Keratinocyte (primary cell): ENCODE data around the gene HADH.

ENCODE experiments used
- CTCF ChIP-seq, 3 experiments: IDR thresholded peaks in 1 of 3; conservative IDR thresholded peaks in 1 of 3; optimal IDR thresholded peaks in 1 of 3; 2 replicates in 2 of 3; 3 replicates in 1 of 3; pipeline versions ENCODE3 to v1.5.1; 2011; ENCODE audit warnings: low read length in 3 of 3, mild to moderate bottlenecking in 3 of 3, moderate library complexity in 2 of 3, control low read depth in 1 of 3, inconsistent platforms in 1 of 3; ENCODE audit not compliant: insufficient read depth in 2 of 3; ENCODE audit errors: extremely low read depth in 1 of 3
- EZH2 ChIP-seq: IDR thresholded peaks from one replicate; pipeline ENCODE4 v1.6.1; 2012; ENCODE audit warnings: inconsistent platforms, mild to moderate bottlenecking, low read length, moderate library complexity

- TF ChIP-seq CTCF (optimal IDR thresholded peaks at IDR 0.05 in 1 of 3, IDR thresholded peaks at IDR 0.05 in 1 of 3, conservative IDR thresholded peaks at IDR 0.05 in 1 of 3; ENCODE audit: extremely low read depth in 1 of 3, insufficient read depth in 2 of 3, low read length in 3 of 3) (no peak), EZH2 (no peak)
Measured at GRCh38 chr4:108013327-108013726, 23.6 kb downstream of the HADH start.
